Transverse colon (tissue), 4 donors: ENCODE results near the gene CIT. TPM values are rescaled to one million over a fixed set of nuclear protein-coding genes. Genes with fewer than 3 reads are reported as not detected.

ENCODE experiments used
- DNase-seq: peaks from one replicate; pipeline ENCODE4 v3.0.0-alpha.2; 2019
- H3K27ac ChIP-seq, 4 donors: fragments of 200-600 bp; sonication (generic); 2 replicates each; pipeline ENCODE4 v1.5.1; 2016 to 2018; ENCODE audit warnings: inconsistent platforms in 4 of 4
- H3K27me3 ChIP-seq: fragments of 200-600 bp; sonication (generic); 2 replicates; pipeline ENCODE4 v1.5.1; 2017; ENCODE audit warnings: inconsistent platforms
- H3K36me3 ChIP-seq, 4 donors: fragments of 200-600 bp; sonication (generic); 2 replicates each; pipeline ENCODE4 v1.5.1; 2017 to 2019; ENCODE audit warnings: inconsistent platforms in 4 of 4
- H3K4me1 ChIP-seq, 4 donors: fragments of 200-600 bp; sonication (generic); 2 replicates each; pipeline ENCODE4 v1.5.1; 2017 to 2020; ENCODE audit warnings: inconsistent platforms in 4 of 4
- H3K4me3 ChIP-seq, 4 donors: fragments of 200-600 bp; sonication (generic); 1 replicate in 1 of 4; 2 replicates in 3 of 4; pipeline versions ENCODE4 v1.5.1 to v1.6.1; 2017 to 2019; ENCODE audit warnings: inconsistent platforms in 4 of 4
- H3K9me3 ChIP-seq, 2 donors: fragments of 200-600 bp; sonication (generic); 2 replicates each; pipeline ENCODE4 v1.5.1; 2017 to 2019; ENCODE audit warnings: inconsistent platforms in 2 of 2
- CTCF ChIP-seq, 5 experiments: fragments of 200-600 bp in 3 of 5; fragments of 450-650 bp in 2 of 5; sonication (generic) in 3 of 5; IDR thresholded peaks; 1 replicate in 2 of 5; 2 replicates in 3 of 5; pipeline ENCODE4 v1.5.1; 2016 to 2017; ENCODE audit warnings: antibody characterized with exemption in 5 of 5, inconsistent platforms in 3 of 5, mild to moderate bottlenecking in 2 of 5, moderate library complexity in 1 of 5
- EP300 ChIP-seq: sonication (generic); formaldehyde crosslinking; IDR thresholded peaks from one replicate; pipeline ENCODE4 v1.6.1; 2017; ENCODE audit warnings: antibody characterized with exemption, low read depth
- POLR2A ChIP-seq: fragments of 450-650 bp; IDR thresholded peaks from one replicate; pipeline ENCODE4 v1.6.1; 2016; ENCODE audit warnings: antibody characterized with exemption, mild to moderate bottlenecking, moderate library complexity
- POLR2AphosphoS5 ChIP-seq, 3 donors: sonication (generic); formaldehyde crosslinking; IDR thresholded peaks; one replicate each; pipeline ENCODE4 v1.6.1; 2016; ENCODE audit warnings: antibody characterized with exemption in 3 of 3
- WGBS, 2 donors: methylation state at CpG; one replicate each; pipeline ENCODE4 v1.1.5; 2018; ENCODE audit warnings: low coverage in 1 of 2; 5-methylcytosine and 5-hydroxymethylcytosine counted together
- in situ Hi-C, 4 donors: fragments of 200-750 bp; cut with MboI; loops; one replicate each; pipeline versions ENCODE4 v1.15.0 to v1.15.1; 2017; ENCODE audit warnings: low sequenced_read_pairs in 3 of 4, low pct_ligation_motif_present in 1 of 4, low pct_unique_long_range_greater_than_20kb in 1 of 4
- intact Hi-C: fragments of 100-400 bp; cut with DNase I; formaldehyde crosslinking; loops from one replicate; pipeline ENCODE4 v1.15.1; 2023; ENCODE audit warnings: low total_unique reads
- total RNA-seq, 4 donors: library from RNA; depleted of rRNA; stranded (reverse); fragments of >200 nt; gene quantifications; one replicate each; pipeline ENCODE4 v1.1.0, GENCODE V29; 2016

CIT gene
- total RNA-seq, 4 donors from 2014 or later = 1.1 to 51.1 (median 7.1) TPM

GRCh38 chr12:119817546-119818343 is 59.4 kb downstream of the CIT start:
- no peak for TF ChIP-seq POLR2AphosphoS5 (IDR thresholded peaks at IDR 0.05)
- no peak for TF ChIP-seq EP300
- no peak for TF ChIP-seq POLR2A
- TF ChIP-seq CTCF (IDR thresholded peaks at IDR 0.05) = no peak
- Histone ChIP-seq H3K36me3 (no peaks in the 10 kb centered on the region), H3K4me1 (no peaks in the 10 kb centered on the region), H3K4me3 (no peak overlapping the region), H3K27me3 (no peaks in the 10 kb centered on the region), H3K9me3 (no peaks in the 10 kb centered on the region), H3K27ac (no peak overlapping the region)
- WGBS, 2 donors = 97% methylated on average over 2 of the region's 2 CpGs; no CpG with 5 or more reads in 1 of the 2 donors
- DNase-seq = no peak
- in situ Hi-C loops (no loop called here), intact Hi-C loops (no loop called here)

DNA sequence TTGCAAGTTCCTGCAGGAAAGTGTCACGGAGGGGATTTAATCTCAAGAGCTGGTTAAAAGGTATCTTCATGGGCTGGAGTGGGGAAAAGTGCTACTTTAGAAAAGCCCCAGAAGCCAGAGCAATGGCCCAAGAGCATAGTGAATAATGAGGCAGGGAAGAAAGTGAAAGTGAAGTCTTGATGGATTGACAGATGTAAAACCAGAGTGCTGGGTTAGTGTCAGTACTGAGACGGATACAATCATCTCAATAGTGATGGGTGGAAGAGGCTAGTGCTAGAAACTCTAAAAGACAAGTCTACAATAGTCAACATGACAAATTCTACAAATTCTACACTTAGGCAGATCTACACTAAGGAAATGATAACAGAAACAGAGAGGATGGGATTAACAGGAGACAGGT is 68.1 kb downstream of the CIT start:
- no peak for DNase-seq
- peaks cover 0 to 4% (median 3%) of the 10 kb centered on the region in 4 donors for H3K4me1 ChIP-seq
- TF ChIP-seq CTCF (IDR thresholded peaks at IDR 0.05) (no peak), POLR2A (no peak)
- H3K4me3 ChIP-seq = no peak overlapping the region
- intact Hi-C loops = no loop called here
- no peaks in the 10 kb centered on the region for H3K36me3 ChIP-seq
- H3K9me3 ChIP-seq = no peaks in the 10 kb centered on the region
- no peaks in the 10 kb centered on the region for H3K27me3 ChIP-seq
- H3K27ac ChIP-seq = no peak overlapping the region
- WGBS, 2 donors = 78 to 89% methylated on average over 2 of the region's 2 CpGs
- in situ Hi-C loops = no loop called here

- DNase-seq = no peak
- TF ChIP-seq CTCF (IDR thresholded peaks at IDR 0.05) (no peak), POLR2AphosphoS5 (IDR thresholded peaks at IDR 0.05) (no peak), EP300 (no peak)
- Histone ChIP-seq H3K4me1 (peaks cover 0 to 9% (median 4%) of the 10 kb centered on the region in 4 donors), H3K9me3 (no peaks in the 10 kb centered on the region), H3K4me3 (no peak overlapping the region), H3K27me3 (no peaks in the 10 kb centered on the region), H3K36me3 (no peaks in the 10 kb centered on the region), H3K27ac (no peak overlapping the region)
- in situ Hi-C loops = no loop called here
- intact Hi-C loops = no loop called here
- 92 to 93% methylated on average over 6 of the region's 6 CpGs for WGBS, 2 donors
Observed at GRCh38 chr12:119808441-119808840, 68.7 kb downstream of the CIT start.

DNA sequence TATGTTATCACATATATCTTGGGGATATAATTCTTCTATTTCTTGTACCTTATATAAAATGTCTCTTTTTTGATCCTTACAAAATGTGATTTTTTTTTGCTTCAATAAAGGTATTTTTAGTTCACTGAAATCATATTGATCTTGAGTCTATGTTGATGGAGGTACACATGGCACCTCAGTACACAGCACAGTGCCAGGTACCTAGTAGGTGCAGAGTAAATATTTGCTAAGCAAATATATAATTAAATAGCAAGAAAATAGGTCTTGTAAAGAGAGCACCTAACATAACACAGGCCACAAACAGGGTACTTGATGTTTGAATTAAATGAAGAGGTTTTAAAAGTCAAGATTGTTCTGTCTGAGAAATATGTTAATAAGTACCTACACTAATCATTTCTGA is 69.7 kb downstream of the CIT start:
- H3K4me3 ChIP-seq = no peak overlapping the region
- no peaks in the 10 kb centered on the region for H3K36me3 ChIP-seq
- TF ChIP-seq EP300 (no peak), POLR2A (no peak), POLR2AphosphoS5 (IDR thresholded peaks at IDR 0.05) (no peak), CTCF (IDR thresholded peaks at IDR 0.05) (no peak)
- no peaks in the 10 kb centered on the region for H3K9me3 ChIP-seq
- H3K4me1 ChIP-seq = peaks cover 0 to 10% (median 4%) of the 10 kb centered on the region in 4 donors
- no peak for DNase-seq
- H3K27me3 ChIP-seq = no peaks in the 10 kb centered on the region
- in situ Hi-C loops = no loop called here
- H3K27ac ChIP-seq = no peak overlapping the region
- intact Hi-C loops = no loop called here
